K562 (cell line): ENCODE measurements around the gene C16orf86. TPM values are rescaled to one million over a fixed set of nuclear protein-coding genes. Genes with fewer than 3 reads are reported as not detected.

Source experiments
- ATAC-seq: fragments of 200-7000 bp; cut with Tn5 transposase; 3 replicates; pipeline ENCODE4 v1.9.1; 2020; ENCODE audit warnings: moderate library complexity
- BruUV-seq: library from RNA; stranded (reverse); fragments of 400-500 nt; replicated peaks from 2 replicates; lab custom pipeline; 2021; lab: Mats Ljungman, UMichigan
- CTCF ChIA-PET: fragments of 300-600 bp; formaldehyde crosslinking; extraction: SDS; loops from one replicate; lab custom pipeline; 2021; ENCODE audit warnings: low intra/inter-chr PET ratio; lab: Yijun Ruan, JAX
- POLR2A ChIA-PET: fragments of 300-600, 350-650 bp; sonication (Branson Sonifier 250); formaldehyde crosslinking; extraction: SDS; loops from one replicate; lab custom pipeline; 2021; ENCODE audit warnings: antibody characterized with exemption, inconsistent platforms; lab: Yijun Ruan, JAX
- DNase-seq, 4 experiments: peaks; one replicate each; pipeline versions ENCODE4 v3.0.0 to v3.0.0-alpha.2; 2011 to 2018; ENCODE audit warnings: low spot score in 3 of 4, mixed read lengths in 3 of 4; ENCODE audit errors: extremely low read depth in 1 of 4
- FAIRE-seq: peaks from 2 replicates; lab custom pipeline; 2011; peaks lifted over from hg19 to GRCh38; lab: Jason Lieb, UNC
- H2AFZ ChIP-seq: 2 replicates; pipeline ENCODE4 v1.6.0; 2011; ENCODE audit warnings: low read depth, low read length, control low read depth, inconsistent platforms
- H3K27ac ChIP-seq: fragments of 200-600 bp; 3 replicates; pipeline ENCODE4 v1.8.0; 2011; ENCODE audit warnings: low read depth, mild to moderate bottlenecking, control low read depth, inconsistent platforms, low read length, moderate library complexity, mixed read lengths; ENCODE audit errors: extremely low read depth
- H3K27me3 ChIP-seq, 2 experiments: fragments of 300-600 bp in 1 of 2; 2 replicates in 1 of 2; 3 replicates in 1 of 2; pipeline versions ENCODE4 v1.6.0 to v1.8.0; 2011; ENCODE audit warnings: inconsistent platforms in 2 of 2, low read length in 2 of 2, mild to moderate bottlenecking in 1 of 2, mixed read lengths in 1 of 2, moderate library complexity in 1 of 2; ENCODE audit not compliant: control insufficient read depth in 2 of 2, insufficient read depth in 2 of 2
- H3K36me3 ChIP-seq: fragments of 300-600 bp; 3 replicates; pipeline ENCODE4 v1.8.0; 2011; ENCODE audit warnings: mild to moderate bottlenecking, low read length, inconsistent platforms; ENCODE audit not compliant: control insufficient read depth, insufficient read depth
- H3K4me1 ChIP-seq, 2 experiments: fragments of 200-600 bp in 1 of 2; replicated peaks in 1 of 2; 2 replicates in 1 of 2; 3 replicates in 1 of 2; pipeline versions ENCODE4 v1.5.1 to v1.8.0; 2011; ENCODE audit warnings: inconsistent platforms in 2 of 2, low read length in 2 of 2, mild to moderate bottlenecking in 1 of 2, mixed read lengths in 1 of 2, moderate library complexity in 1 of 2; ENCODE audit not compliant: control insufficient read depth in 2 of 2, insufficient read depth in 2 of 2
- H3K4me2 ChIP-seq: 2 replicates; pipeline ENCODE4 v1.6.1; 2011; ENCODE audit warnings: low read length, control low read depth, inconsistent platforms, mixed read lengths; ENCODE audit not compliant: insufficient read depth
- H3K4me3 ChIP-seq: fragments of 200-600 bp; sonication (generic), shearing (Covaris generic); 2 replicates; pipeline ENCODE4 v1.5.1; 2016; ENCODE audit warnings: control low read depth, inconsistent platforms
- H3K79me2 ChIP-seq: fragments of 200-600 bp; 3 replicates; pipeline ENCODE4 v1.8.0; 2011; ENCODE audit warnings: low read length, inconsistent platforms; ENCODE audit not compliant: control insufficient read depth, insufficient read depth
- H3K9ac ChIP-seq, 2 experiments: 2 replicates each; pipeline versions ENCODE4 v1.6.0 to v1.6.1; 2011; ENCODE audit warnings: low read depth in 2 of 2, low read length in 2 of 2, control low read depth in 1 of 2, inconsistent platforms in 1 of 2, mild to moderate bottlenecking in 1 of 2, mixed read lengths in 1 of 2; ENCODE audit not compliant: insufficient read depth in 1 of 2
- H3K9me1 ChIP-seq: one replicate; pipeline ENCODE4 v1.6.0; 2011; ENCODE audit warnings: inconsistent platforms, mild to moderate bottlenecking, low read length, moderate library complexity; ENCODE audit not compliant: control insufficient read depth, insufficient read depth
- H3K9me3 ChIP-seq: replicated peaks from 2 replicates; pipeline ENCODE4 v1.5.1; 2011; ENCODE audit warnings: low read depth, low read length, inconsistent platforms; ENCODE audit not compliant: control insufficient read depth, insufficient read depth
- H4K20me1 ChIP-seq: replicated peaks from 2 replicates; pipeline ENCODE4 v1.6.1; 2011; ENCODE audit warnings: low read length, inconsistent platforms, mixed read lengths; ENCODE audit not compliant: control insufficient read depth, insufficient read depth
- BMI1 ChIP-seq: fragments of 150-350 bp; IDR thresholded peaks from 2 replicates; pipeline ENCODE4 v1.6.1; 2014; ENCODE audit warnings: low read length
- GTF2E2 ChIP-seq: fragments of 200-800 bp; sonication (Bioruptor generic); IDR thresholded peaks from 2 replicates; pipeline ENCODE4 v1.6.1; 2016; ENCODE audit warnings: missing genetic modification characterization, missing compliant biosample characterization
- HCFC1 ChIP-seq: IDR thresholded peaks from 2 replicates; pipeline ENCODE4 v1.6.1; 2012; ENCODE audit warnings: low read depth, low read length, improper control_type of control experiment
- HMBOX1 ChIP-seq: sonication (generic); IDR thresholded peaks from 2 replicates; pipeline ENCODE4 v1.6.1; 2016
- MAFG ChIP-seq: fragments of 450-650 bp; conservative IDR thresholded peaks from 2 replicates; pipeline ENCODE4 v1.6.1; 2016; ENCODE audit warnings: missing genetic modification characterization, missing compliant biosample characterization
- POLR2B ChIP-seq: fragments of 450-650 bp; IDR thresholded peaks from 2 replicates; pipeline ENCODE4 v1.6.1; 2018; ENCODE audit warnings: low read depth; ENCODE audit not compliant: partially characterized antibody
- TAF1 ChIP-seq: IDR thresholded peaks from 2 replicates; pipeline ENCODE4 v1.6.1; 2011; ENCODE audit warnings: mild to moderate bottlenecking, low read length, moderate library complexity; ENCODE audit not compliant: insufficient read depth, control insufficient read depth, severe bottlenecking; ENCODE audit errors: extremely low read depth
- TGIF2 ChIP-seq: sonication (generic); formaldehyde crosslinking; IDR thresholded peaks from 2 replicates; pipeline ENCODE4 v1.8.1; 2022; ENCODE audit warnings: mild to moderate bottlenecking, missing genetic modification reagents, moderate library complexity
- TOE1 ChIP-seq, 2 experiments: fragments of 450-650 bp in 1 of 2; sonication (generic) in 1 of 2; formaldehyde crosslinking in 1 of 2; IDR thresholded peaks; 2 replicates each; pipeline versions ENCODE4 v1.7.1 to v1.8.0; 2016 to 2022; ENCODE audit warnings: borderline replicate concordance in 2 of 2, mild to moderate bottlenecking in 2 of 2, antibody characterized with exemption in 1 of 2, inconsistent platforms in 1 of 2, low read depth in 1 of 2, missing genetic modification reagents in 1 of 2, moderate library complexity in 1 of 2
- USF2 ChIP-seq: sonication (generic); formaldehyde crosslinking; IDR thresholded peaks from 2 replicates; pipeline ENCODE4 v1.5.0; 2020; ENCODE audit warnings: missing genetic modification reagents
- ZBED1 ChIP-seq: IDR thresholded peaks from 2 replicates; pipeline ENCODE4 v1.6.1; 2014
- ZNF592 ChIP-seq: fragments of 450-650 bp; IDR thresholded peaks from 2 replicates; pipeline ENCODE4 v1.6.1; 2017; ENCODE audit warnings: antibody characterized with exemption, mild to moderate bottlenecking
- ZNF766 ChIP-seq: fragments of 200-800 bp; sonication (Bioruptor generic); conservative IDR thresholded peaks from 2 replicates; pipeline ENCODE4 v1.6.1; 2016; ENCODE audit warnings: missing genetic modification characterization, missing compliant biosample characterization
- ZNF79 ChIP-seq: fragments of 250-450 bp; sonication (Bioruptor Pico); IDR thresholded peaks from 2 replicates; pipeline ENCODE4 v1.4.0; 2020; ENCODE audit warnings: low read depth, mild to moderate bottlenecking, moderate library complexity
- WGBS: fragments of 100-300 bp; shearing (Covaris generic); methylation state at CpG from one replicate; pipeline ENCODE4 v1.1.6; 2016; ENCODE audit warnings: low coverage, mixed read lengths; ENCODE audit not compliant: insufficient coverage; ENCODE audit errors: missing lambda C conversion rate; 5-methylcytosine and 5-hydroxymethylcytosine counted together
- in situ Hi-C: fragments of 300-500 bp; cut with MboI; formaldehyde crosslinking; loops from 4 replicates; pipeline ENCODE4 v1.15.0; 2018; ENCODE audit warnings: inconsistent platforms, mixed read lengths
- intact Hi-C: fragments of 100-400 bp; cut with micrococcal nuclease; formaldehyde crosslinking; loops from 2 replicates; pipeline ENCODE4 v1.14.2; 2022
- polyA plus RNA-seq, 8 experiments: library from polyadenylated mRNA; depleted of rRNA in 4 of 8; stranded (reverse) in 5 of 8; unstranded in 3 of 8; fragments of >200 nt; fragmentation: Nextera tagmentation in 2 of 8; fragmentation: Illumina TruSeq in 1 of 8; extraction: Ambion mirVana in 2 of 8; extraction: Trizol in 1 of 8; gene quantifications; 2 replicates each; pipeline versions ENCODE4 v1.2.1 to v1.2.3, GENCODE V29; 2011 to 2014; ENCODE audit warnings: inconsistent platforms in 1 of 8, missing spikeins in 1 of 8
- total RNA-seq, 7 experiments: library from RNA; depleted of rRNA in 6 of 7; stranded (reverse); fragments of >200 nt in 6 of 7; fragmentation: Illumina TruSeq in 2 of 7; extraction: Trizol in 2 of 7; gene quantifications; 2 replicates each; pipeline versions ENCODE4 v1.2.1 to v1.2.3, GENCODE V29; 2011 to 2021; ENCODE audit warnings: low replicate concordance in 1 of 7

C16orf86 gene
- total and polyA plus RNA-seq, 9 of the 15 experiments (the other 6 are each of a cell fraction or from before 2014, with no cell fraction given): 0.13 to 1.2 (median 0.27) TPM; not detected in 3

GRCh38 chr16:67644038-67644437, 22.6 kb upstream of the C16orf86 start:
- no peak overlapping the region for H3K4me3 ChIP-seq
- TF ChIP-seq TOE1 (IDR thresholded peaks at IDR 0.05; ENCODE audit: borderline replicate concordance) (no peak), TOE1 (CRISPR knock-in tag; IDR thresholded peaks at IDR 0.05; ENCODE audit: borderline replicate concordance, low read depth) (no peak), HCFC1 (no peak), MAFG (tag) (no peak), ZNF766 (CRISPR knock-in tag) (no peak), BMI1 (no peak), TGIF2 (CRISPR knock-in tag) (no peak), HMBOX1 (no peak), ZNF79 (CRISPR knock-in tag) (no peak), TAF1 (no peak), ZBED1 (no peak), POLR2B (no peak), ZNF592 (no peak), GTF2E2 (tag) (no peak), USF2 (CRISPR knock-in tag) (no peak)
- TF ChIP-seq, all 486 proteins: peak for 0
- POLR2A ChIA-PET: interaction anchor here (0.6 to 2.0 kb wide), 2 partner anchors 123 to 379 kb away, joined by 3 to 6 read pairs; partner anchors contain the start of genes DDX28 and DUS2
- H3K36me3 ChIP-seq: peaks cover 2% of the 10 kb centered on the region; the same call in 2 of the 3 replicates
- in situ Hi-C loops: loop anchor here (5.0 kb wide), 1 partner anchor 107 kb away; no protein-coding TSS in a partner anchor
- H3K79me2 ChIP-seq: no peaks in the 10 kb centered on the region
- no peak overlapping the region for H3K4me2 ChIP-seq
- ATAC-seq (no peak), DNase-seq (no peak), FAIRE-seq (no peak)
- H4K20me1 ChIP-seq: no peaks in the 10 kb centered on the region; the same call in 1 of the 2 replicates
- peaks cover 6 to 24% of the 10 kb centered on the region in 2 experiments; a peak in 4 of 5 replicates for H3K27me3 ChIP-seq
- intact Hi-C loops: loop anchor here (1.0 to 5.0 kb wide), 3 partner anchors 82 to 123 kb away; partner anchors contain the start of gene CTCF
- BruUV-seq: no TSS peak
- no peak overlapping the region for H3K9ac ChIP-seq
- H3K9me1 ChIP-seq: no peaks in the 10 kb centered on the region
- H3K4me1 ChIP-seq: peaks cover 0 to 45% of the 10 kb centered on the region in 2 experiments; a peak in 2 of 5 replicates
- WGBS: 57% methylated on average over 4 of the region's 9 CpGs
- H3K9me3 ChIP-seq: no peaks in the 10 kb centered on the region
- H3K27ac ChIP-seq: no peak overlapping the region
- no peak overlapping the region for H2AFZ ChIP-seq
- CTCF ChIA-PET: interaction anchor here (1.2 to 2.9 kb wide), 3 partner anchors 97 to 150 kb away, joined by 4 to 50 read pairs (median 32); no protein-coding TSS in a partner anchor
